Stimulated activated CD8-positive, alpha-beta memory T cell treated with anti-CD3 and anti-CD28 coated beads, Interleukin-15, amount 100 ng/mL, for 24 hours (primary cell): ENCODE data around the gene DSCAM.

Experiments used
- DNase-seq: peaks from one replicate; pipeline ENCODE4 v3.0.0-alpha.2; 2020; ENCODE audit warnings: low read depth

DSCAM gene

DNA sequence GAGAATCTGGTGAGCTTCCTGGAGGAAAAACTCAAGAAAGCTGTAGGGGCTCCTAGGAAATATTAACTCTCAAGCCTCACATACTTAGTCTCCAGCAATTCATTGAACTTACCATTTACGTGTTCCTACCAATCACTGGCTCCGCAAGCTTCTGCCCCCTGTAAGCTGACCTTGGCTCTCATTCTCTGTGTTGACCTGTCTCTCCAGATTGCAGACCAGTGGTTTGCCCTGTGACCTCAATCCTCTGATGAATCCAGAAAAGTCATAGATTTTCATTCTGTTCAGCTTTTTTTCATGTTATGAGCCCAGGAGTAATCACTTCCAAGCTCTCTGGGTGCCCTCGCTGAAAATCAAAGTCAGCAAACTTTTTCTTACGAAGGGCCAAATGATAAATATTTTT, 241.9 kb downstream of the DSCAM start:
- DNase-seq, result no peak

DNA sequence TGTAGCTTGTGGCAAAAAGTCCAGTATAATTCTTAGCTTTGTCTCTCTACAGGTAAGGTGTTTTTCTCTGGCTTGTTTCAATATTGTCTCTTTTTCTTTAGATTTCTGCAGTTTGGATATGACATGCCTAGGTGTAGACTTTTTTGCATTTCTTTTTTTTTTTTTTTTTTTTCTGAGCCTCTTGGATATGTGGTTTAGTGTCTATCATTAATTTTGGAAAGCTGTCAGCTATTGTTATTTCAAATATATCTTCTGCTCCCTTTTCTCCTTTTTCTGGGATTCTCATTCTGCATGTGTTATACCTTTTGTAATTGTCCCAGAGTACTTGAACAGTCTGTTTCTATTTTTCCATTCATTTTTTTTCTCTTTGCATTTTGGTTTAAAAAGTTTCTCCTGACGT, 243.2 kb downstream of the DSCAM start:
- DNase-seq, result no peak

DNA sequence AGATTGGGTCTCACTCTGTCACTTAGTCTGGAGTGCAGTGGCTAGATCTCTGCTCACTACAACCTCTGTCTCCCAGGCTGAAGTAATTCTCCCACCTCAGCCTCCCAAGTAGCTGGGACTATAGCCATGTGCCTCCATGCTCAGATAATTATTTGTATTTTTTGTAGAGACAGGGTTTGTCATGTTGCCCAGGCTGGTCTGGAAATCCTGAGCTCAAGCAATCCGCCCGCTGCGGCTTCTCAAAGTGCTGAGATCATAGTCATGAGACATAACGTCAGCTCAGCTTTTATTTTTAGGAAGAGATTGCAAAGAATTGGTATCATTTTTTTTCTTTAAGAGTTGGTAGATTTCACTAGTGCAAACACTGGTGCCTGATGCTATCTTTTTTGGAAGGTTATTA, 244.9 kb downstream of the DSCAM start:
- DNase-seq, result no peak

DNA sequence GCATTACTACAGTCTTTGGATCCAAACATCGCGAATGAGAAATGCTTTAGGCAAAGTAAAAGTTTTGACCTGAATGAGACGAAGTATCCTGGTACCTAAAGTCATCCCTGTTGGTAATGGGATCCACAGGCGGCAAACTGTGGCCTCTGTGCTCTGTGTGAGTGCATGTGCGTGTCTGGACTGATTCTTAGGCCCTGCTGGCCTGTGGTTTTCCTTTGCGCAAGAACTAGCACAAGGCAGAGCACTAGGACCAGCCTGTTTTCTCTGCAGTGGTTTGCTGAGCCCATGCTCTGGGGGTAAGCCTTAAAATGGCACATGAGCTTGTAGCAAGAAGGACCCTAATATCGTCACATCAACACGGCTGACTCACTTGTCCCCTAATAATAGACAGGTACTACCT, 251.2 kb downstream of the DSCAM start:
- no peak for DNase-seq

DNA sequence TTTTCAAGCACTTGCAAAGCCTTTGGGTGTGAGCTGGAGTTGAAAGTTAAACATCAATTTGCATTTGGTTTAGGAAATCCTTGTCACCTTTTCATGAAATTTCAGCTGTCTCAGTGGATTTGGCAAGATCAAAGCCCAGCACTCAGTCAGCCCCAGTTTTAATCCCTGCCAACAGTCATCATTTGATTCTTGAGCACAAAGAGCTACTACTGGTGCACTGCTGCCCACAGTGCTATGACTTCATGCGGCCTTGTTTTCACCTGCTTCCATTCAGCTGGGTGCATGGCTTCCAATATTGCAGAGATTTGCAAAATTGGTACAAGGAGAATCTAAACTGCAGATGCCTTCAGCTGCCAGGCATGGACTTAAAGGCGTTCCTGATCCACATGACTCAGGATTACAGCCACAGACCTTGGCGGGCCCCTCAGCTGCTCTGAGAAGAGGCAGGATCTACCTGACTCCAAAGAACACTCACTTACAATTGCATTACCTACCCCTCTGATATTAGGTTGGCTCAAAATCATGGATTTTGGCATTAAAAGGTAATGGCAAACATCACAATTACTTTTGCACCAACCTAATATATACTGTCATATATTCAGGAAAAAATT, 259.1 kb downstream of the DSCAM start:
- DNase-seq, result no peak

DNA sequence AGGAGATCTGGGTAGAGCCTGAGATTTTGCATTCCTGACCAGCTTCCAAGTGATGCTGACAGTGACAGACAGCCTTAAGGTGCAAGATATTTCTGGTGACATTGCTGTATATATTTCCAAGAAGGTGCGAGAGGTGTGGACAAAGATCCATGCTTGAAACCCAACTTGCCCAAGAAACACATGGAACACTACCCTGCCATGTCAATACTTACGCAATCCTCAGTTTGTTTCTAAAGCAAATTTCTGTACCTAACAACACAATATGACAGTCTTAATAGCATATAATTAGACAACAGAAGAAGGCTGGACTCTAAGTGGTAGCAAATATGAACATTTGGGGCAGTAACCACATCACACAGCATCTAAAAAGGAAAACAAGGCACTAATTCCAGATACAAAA, 260.4 kb downstream of the DSCAM start:
- DNase-seq, result no peak

DNA sequence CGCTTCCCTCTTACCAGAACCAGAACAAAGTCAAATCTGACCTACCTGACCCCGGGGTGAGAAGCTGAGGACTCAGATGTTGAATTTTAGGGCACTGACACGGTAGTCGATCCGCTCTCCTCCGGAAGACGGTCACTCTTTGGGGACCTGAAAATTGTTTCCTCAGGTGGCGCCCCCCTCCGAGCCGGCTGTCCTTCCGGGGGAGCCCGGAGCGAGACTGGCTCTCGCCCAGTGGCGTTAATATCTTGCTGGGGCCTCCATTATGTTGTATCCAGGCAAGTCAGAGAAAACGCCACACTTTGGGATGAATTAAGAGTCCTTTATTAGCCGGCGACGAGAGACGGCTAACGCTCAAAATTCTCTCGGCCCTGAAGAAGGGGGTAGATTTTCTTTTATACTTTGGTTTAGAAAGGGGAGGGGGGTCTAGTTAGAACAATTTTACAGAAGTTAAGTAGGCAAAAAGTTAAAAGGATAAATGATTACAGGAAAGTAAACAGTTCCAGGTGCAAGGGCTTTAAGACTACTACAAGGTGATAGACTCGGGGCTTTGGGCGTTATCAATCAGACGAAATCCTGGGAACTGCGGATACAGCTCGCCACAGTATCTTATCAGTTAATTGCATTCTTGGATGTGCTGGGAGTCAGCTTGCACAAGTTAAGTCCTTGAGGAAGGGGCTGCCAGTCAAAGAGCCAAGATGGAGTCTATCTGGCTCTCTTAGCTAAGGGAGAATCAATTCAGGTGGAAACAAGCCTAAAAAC, 269.5 kb downstream of the DSCAM start:
- no peak for DNase-seq

DNA sequence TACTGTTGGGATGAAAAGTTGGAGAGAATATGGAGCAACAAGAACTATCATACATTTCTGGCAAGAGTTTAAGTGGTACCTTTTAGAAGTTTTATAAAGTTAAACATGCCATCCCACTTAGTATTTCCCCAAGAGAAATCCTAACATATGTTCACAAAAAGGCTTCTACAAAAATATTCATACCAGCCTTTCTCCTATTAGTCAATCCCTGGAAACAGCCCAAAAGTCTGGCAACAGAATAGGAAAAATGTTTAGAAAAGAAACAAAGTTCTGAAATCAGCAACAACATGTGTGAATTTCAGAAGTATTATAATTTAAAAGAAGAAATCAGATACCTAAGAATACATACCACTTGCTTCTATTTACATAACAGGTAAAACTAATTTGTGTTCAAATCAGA, 271.0 kb downstream of the DSCAM start:
- DNase-seq, result no peak

DNA sequence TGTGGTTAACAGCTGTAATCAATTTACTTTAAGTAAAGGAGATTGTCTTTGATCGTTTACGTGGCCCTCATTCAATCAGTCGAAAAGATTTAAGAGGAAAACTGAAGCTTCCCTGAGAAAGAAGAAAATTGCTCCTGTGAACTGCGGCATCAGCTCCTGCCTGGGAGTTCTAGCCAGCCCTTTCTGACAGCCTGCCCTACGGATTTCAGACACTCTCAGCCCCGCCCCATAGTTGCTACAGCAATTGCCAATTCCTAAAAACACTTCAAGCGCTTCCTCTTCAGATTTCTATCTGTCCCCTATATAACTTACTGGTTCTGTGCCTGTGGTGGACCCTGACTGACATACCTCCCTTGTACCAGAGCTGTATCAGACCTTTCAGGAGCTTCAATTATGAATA, 277.6 kb downstream of the DSCAM start:
- no peak for DNase-seq

DNA sequence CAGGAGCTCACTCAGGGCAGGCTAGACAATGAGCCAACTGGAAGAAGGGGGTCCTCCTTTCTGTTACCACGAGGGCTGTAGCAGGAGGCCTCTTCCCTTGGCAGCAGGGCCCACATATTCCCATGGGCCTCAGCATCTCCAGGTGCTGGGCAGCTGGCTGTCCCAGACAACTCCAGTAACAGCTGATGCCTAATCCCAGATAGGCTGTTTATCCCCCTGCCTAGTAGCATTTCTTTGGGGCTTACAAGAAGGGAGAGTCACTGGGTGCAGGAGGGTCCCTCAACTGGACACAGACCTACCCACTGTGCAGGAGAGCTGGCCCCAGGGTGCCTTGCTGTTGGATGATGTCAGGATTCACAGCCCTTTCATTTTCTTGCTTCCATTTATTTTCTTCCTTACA, 278.2 kb downstream of the DSCAM start:
- no peak for DNase-seq

DNA sequence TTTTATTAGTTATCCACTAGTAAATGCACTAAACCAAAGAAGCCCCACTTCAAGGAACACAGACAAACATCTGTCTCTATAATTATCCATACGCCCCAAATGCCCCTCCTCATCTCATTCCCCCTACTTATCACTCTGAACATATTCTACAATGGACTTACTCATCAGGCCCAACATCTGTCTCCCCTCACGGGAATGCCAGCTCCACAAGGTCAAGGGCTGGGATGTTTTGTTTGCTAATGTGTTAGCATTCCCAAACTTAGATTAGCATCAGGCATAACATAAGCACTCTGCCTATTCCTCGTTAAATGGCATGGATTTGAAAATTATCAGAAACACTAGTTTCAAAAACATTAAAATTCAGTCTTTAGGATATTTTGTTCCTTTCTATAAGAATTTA, 279.5 kb downstream of the DSCAM start:
- DNase-seq, result no peak

DNA sequence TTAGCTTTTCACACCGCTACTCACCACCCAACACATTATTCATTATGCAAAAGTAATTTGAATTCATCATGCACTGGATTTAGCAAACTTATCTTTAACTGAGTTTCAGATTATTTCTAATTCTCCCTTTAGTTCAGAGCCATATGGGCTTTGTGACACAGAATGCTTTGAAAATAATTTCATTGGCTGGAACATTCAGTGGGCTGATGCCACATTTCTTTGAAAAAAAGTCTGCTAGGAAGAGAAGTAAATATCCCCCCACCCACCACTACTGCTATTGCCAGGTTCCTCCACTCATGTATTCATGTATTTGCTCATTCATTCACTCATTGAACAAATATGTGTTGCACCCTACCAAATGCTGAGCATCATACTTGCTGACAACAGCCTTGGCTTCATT, 280.5 kb downstream of the DSCAM start:
- no peak for DNase-seq

DNA sequence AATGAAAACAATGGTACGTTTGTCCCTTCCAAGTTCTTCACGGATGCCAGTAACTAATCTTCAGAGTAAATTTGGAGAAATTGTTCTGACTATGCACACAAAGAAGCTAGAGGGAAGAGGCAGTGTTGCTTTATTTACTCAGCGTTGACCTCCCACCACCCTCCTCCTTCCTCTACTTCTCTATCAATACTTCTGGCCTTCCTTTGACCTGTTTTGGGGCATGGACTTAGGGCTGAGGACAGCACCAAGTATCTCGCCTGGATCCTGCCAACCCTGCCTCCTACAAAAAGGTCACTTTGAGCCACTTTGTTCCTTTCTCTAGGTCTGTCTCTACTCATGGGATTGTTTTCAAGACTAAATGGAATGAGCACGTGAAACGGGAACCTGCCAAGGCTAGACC, 282.6 kb downstream of the DSCAM start:
- no peak for DNase-seq

DNA sequence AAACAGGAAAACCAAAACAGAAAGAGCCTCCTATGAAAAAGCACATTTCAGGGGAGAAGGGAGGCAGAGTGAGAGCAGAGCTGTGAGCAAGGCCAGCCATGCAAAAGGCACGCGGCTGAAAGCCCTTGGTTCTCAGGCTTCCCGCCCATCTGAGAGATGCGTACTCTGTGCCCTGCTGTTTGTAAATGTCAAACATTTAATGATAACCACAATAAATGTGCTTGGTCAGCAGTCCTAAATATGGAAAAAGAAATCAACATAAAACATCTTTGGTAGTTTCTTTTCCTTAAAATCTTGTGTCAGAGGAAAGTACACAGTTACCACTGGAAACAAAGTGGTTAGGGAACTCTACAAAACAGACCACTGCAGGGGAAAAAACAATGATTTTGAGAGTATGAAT, 283.1 kb downstream of the DSCAM start:
- no peak for DNase-seq

DNA sequence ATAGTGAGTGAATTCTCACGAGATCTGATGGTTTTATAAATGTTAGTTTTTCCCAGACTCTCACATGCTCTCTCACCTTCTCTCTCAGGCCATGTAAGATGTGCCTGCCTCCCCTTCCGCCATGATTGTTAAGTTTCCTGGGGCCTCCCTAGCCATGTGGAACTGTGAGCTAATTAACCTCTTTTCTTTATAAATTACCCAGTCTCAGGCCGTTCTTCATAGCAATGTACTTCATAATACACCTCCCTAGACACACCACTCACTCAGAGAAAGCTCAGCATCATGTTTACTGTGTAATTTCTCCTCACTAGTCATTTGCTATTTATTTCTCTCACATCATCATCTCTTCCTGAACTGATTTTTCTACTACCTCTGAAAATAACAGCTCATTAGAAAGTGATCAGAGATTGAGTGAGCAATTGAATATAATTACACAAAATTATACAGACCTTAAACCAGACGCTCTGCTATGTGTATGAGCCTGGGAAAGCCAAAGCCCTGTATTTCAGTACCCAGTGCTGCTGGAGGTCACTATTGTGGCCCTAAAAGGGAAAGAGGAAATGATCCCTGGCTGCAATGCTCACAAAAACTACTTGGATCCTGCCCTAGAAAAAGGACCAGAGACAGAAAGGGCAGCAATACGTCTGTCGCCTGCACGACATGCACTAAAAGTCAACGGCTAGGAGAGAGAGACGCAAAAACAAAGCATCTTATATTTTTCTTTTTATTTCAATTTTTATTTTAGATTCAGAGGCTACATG, 284.5 kb downstream of the DSCAM start:
- no peak for DNase-seq

DNA sequence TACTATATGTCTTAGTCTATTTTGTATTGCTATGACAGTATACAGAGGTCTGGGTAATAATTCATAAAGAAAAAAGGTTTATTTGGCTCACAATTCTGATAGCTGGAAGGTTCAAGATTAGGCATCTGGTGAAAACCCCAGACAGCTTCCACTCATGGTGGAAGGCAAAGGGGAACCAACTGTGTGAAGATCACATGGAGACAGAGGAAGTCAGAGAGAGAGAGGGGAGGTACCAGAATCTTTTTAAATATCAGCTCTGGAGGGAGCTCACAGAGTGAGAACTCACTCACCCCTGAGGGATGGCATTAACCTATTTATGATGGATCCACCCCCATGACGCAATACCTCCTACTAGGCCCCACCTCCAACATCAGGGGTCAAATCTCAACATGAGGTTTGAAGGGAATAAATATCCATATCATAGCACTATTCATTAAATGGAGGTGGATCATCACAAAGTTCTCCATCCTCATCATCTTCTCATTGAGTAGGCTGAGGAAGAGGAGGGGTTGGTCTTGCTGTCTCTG, 290.5 kb downstream of the DSCAM start:
- no peak for DNase-seq

DNA sequence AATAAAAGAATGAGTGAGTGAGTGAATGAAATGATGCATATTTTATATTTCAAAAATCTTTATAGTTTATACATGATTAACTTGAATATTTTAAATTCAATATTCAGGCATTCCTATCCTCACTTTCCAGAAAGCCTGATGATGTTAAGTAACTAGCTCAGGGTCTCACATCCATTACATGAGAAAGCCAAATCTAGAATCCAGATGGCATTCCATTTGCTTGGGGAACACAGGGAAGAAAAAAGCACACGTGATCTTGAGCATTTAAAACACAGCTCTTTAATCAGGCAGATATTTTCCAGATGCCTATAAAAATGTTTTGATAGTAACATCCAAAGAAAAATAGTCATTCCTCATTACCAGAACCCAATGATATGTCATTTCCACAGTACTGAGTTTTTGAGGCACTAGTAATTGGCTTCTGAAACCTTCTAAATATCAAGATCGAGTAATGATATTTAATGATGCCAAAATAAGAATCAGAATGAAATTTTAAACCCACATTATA, 291.9 kb downstream of the DSCAM start:
- no peak for DNase-seq

DNA sequence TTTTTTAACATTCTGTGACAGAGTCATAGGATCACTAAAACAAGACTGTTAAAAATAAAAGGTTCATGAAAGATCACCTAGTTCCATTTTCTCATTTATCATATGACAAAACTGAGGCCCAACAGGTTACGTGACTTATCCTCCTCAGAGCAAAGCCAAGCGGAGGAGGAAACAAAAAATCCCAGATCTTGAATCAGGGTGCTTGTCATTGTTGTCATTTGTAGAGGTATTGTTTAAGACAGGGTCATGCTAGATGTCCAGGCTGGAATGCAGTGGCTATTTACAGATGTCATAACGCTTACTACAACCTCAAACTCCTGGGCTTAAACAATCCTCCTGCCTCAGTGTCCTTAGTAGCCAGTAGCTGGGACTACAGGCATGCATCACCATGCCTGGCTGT, 293.2 kb downstream of the DSCAM start:
- no peak for DNase-seq

DNA sequence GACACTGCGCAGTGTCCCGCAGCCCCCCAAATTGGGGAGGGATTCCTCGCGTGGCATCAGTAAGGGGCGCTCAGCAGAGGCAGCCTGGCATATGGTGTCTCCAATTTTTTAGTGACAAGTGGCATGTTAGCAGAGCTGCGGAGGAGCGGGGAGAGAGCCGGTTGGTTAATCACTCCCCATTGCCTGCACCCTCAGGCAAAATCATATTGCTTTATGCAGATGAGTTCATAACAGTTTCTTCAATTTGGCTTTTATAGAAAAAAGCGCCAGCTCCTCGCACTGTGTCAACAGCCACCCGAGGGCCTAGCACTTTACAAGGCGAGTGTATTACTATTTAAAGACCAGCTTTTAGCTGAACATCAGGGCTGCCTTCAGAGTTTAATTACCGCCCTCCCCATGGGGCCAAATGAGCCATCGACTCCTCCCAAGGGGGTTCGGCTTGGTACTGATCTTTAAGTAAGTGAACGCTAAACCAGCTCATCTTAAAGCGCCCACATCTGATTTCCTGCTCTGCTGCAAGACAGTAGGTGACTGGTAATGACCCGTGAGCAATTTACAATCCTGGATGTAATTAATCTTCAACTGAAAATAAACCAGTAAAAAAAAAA, 298.9 kb downstream of the DSCAM start:
- DNase-seq, result no peak

DNA sequence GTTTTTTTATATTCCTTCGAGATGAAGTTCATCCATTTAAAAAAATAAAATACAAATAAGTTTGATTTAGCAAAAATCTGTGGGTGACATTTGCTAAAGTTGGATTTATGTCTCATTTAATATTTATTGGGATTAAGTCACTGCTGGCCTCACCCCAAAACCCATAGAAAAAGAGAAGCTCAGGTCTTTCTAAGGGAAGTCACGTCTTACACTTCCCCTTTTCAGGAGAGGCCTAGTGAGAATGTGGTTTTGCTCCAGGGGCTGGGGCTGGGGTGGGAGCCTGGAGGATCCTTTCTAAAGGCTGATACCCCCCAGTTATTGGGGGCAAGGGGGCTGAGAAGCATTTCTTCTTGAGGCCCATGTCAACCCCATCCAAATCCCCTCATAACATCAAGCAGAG, 300.3 kb downstream of the DSCAM start:
- no peak for DNase-seq

DNA sequence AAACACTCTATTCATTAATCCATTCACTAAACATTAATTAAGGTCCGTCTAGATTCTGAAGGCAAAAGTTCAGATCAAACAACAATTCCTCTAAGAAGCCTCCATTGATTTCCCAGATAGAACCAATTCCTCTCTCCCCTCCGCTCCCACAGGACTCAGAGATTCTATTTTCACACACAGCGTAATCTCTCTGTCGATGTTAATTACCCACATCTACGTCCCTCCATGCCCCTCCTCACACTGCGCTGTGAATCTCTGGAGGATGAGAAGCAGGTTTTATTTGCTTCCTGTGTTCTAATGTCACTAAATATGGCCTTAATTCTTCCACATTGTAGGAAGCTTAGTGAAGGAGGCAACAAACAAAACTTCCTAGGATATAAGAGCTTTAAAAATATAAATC, 306.7 kb downstream of the DSCAM start:
- no peak for DNase-seq

DNA sequence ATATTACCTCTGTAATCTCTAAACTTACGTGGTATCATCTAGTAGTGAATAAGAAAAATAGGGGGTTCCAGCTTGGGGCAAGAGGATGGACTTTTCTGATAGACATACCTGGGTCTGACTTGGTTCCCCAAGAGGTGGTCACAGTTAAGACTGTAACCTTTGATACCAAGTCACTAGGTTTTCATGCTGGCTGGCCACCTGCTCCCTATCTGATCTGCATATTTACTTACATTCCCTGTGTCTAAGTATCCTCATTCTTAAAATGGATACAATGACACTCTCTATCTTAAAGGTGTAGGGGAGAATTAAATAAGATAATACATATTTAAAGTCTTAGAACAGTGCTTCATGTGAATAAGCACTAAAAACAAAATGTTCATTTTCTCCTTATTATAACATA, 312.1 kb downstream of the DSCAM start:
- DNase-seq, result no peak
